Measurements from ENCODE around the gene ASIC4. TPM values are rescaled to one million over a fixed set of nuclear protein-coding genes. Genes with fewer than 3 reads are reported as not detected.

The ASIC4 gene
- total and polyA plus RNA-seq, 2 of the 13 experiments (the other 11 are each of a cell fraction or from before 2014, with no cell fraction given), result 0.03 TPM; not detected in 1

DNA sequence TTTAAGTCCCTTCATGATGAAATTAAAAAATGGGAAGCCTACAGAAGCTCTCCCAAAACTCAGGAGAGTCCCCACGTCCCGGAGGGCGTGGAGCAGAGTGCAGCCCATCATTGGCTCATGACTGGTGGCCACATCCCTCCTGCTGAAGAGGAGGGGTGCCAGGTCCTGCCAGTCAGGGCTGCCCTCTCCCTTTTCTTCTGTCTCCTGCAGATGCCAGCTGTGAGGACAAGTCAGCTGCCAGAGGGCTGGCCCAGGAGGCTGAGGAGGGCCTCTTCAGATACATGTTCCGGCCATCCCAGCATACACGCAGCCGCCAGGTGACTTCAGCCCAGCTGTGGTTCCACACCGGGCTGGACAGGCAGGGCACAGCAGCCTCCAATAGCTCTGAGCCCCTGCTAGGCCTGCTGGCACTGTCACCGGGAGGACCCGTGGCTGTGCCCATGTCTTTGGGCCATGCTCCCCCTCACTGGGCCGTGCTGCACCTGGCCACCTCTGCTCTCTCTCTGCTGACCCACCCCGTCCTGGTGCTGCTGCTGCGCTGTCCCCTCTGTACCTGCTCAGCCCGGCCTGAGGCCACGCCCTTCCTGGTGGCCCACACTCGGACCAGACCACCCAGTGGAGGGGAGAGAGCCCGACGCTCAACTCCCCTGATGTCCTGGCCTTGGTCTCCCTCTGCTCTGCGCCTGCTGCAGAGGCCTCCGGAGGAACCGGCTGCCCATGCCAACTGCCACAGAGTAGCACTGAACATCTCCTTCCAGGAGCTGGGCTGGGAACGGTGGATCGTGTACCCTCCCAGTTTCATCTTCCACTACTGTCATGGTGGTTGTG, 60.4 kb downstream of the ASIC4 start (continued):
- TF ChIP-seq KLF11 (CRISPR knock-in tag; IDR thresholded peaks at IDR 0.05), result no peak
- peak; percentile 73; the same call in 1 of the 2 replicates for TF ChIP-seq KDM5B (CRISPR knock-in tag; IDR thresholded peaks at IDR 0.05; ENCODE audit: borderline replicate concordance)
- TF ChIP-seq, protein P1, sequence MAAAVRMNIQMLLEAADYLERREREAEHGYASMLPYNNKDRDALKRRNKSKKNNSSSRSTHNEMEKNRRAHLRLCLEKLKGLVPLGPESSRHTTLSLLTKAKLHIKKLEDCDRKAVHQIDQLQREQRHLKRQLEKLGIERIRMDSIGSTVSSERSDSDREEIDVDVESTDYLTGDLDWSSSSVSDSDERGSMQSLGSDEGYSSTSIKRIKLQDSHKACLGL (CRISPR knock-in tag; IDR thresholded peaks at IDR 0.05), result peak; percentile 57; the same call in 1 of the 2 replicates
- TF ChIP-seq ZNF768 (CRISPR knock-in tag; IDR thresholded peaks at IDR 0.05), result peak; percentile 26; the same call in 1 of the 2 replicates
- TF ChIP-seq, protein P2, sequence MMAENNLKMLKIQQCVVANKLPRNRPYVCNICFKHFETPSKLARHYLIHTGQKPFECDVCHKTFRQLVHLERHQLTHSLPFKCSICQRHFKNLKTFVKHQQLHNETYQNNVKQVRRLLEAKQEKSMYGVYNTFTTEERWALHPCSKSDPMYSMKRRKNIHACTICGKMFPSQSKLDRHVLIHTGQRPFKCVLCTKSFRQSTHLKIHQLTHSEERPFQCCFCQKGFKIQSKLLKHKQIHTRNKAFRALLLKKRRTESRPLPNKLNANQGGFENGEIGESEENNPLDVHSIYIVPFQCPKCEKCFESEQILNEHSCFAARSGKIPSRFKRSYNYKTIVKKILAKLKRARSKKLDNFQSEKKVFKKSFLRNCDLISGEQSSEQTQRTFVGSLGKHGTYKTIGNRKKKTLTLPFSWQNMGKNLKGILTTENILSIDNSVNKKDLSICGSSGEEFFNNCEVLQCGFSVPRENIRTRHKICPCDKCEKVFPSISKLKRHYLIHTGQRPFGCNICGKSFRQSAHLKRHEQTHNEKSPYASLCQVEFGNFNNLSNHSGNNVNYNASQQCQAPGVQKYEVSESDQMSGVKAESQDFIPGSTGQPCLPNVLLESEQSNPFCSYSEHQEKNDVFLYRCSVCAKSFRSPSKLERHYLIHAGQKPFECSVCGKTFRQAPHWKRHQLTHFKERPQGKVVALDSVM (CRISPR knock-in tag; IDR thresholded peaks at IDR 0.05), result no peak
- TF ChIP-seq FOXO1 (CRISPR knock-in tag; IDR thresholded peaks at IDR 0.05), result 0 out of 2 replicates have a peak, but pooled peaks have one; percentile 7
- peak; percentile 64; the same call in 1 of the 2 replicates for TF ChIP-seq ZNF776 (CRISPR knock-in tag; IDR thresholded peaks at IDR 0.05)

All from HepG2 (cell line).